Prostate gland (tissue), 2 donors: ENCODE data around the gene ENDOV. TPM values are rescaled to one million over a fixed set of nuclear protein-coding genes. Genes with fewer than 3 reads are reported as not detected.

Source experiments
- DNase-seq: peaks from one replicate; pipeline ENCODE4 v3.0.0-alpha.2; 2019; ENCODE audit warnings: low spot score
- H3K27ac ChIP-seq, 2 donors: fragments of 200-600 bp; sonication (generic); 2 replicates each; pipeline ENCODE4 v1.5.1; 2017 to 2019
- H3K27me3 ChIP-seq: fragments of 200-600 bp; sonication (generic); replicated peaks from 2 replicates; pipeline ENCODE4 v1.5.1; 2019; ENCODE audit not compliant: insufficient read depth
- H3K36me3 ChIP-seq, 2 donors: fragments of 200-600 bp; sonication (generic); 1 replicate in 1 of 2; 2 replicates in 1 of 2; pipeline versions ENCODE4 v1.5.1 to v1.8.1; 2017 to 2019
- H3K4me1 ChIP-seq: fragments of 200-600 bp; sonication (generic); replicated peaks from 2 replicates; pipeline ENCODE4 v1.5.1; 2019
- H3K4me3 ChIP-seq, 2 donors: fragments of 200-600 bp; sonication (generic); 2 replicates each; pipeline ENCODE4 v1.5.1; 2017 to 2019
- H3K9me3 ChIP-seq: fragments of 200-600 bp; sonication (generic); 2 replicates; pipeline ENCODE4 v1.5.1; 2017
- CTCF ChIP-seq, 4 experiments: fragments of 200-600 bp in 2 of 4; fragments of 450-650 bp in 2 of 4; sonication (generic) in 2 of 4; IDR thresholded peaks; 1 replicate in 3 of 4; 2 replicates in 1 of 4; pipeline ENCODE4 v1.5.1; 2016 to 2019; ENCODE audit warnings: antibody characterized with exemption in 4 of 4, mild to moderate bottlenecking in 2 of 4, moderate library complexity in 2 of 4
- POLR2A ChIP-seq: fragments of 450-650 bp; IDR thresholded peaks from one replicate; pipeline ENCODE4 v1.6.1; 2016; ENCODE audit warnings: antibody characterized with exemption, mild to moderate bottlenecking
- POLR2AphosphoS5 ChIP-seq: sonication (generic); formaldehyde crosslinking; IDR thresholded peaks from one replicate; pipeline ENCODE4 v1.6.1; 2017; ENCODE audit warnings: antibody characterized with exemption
- WGBS: methylation state at CpG from one replicate; pipeline ENCODE4 v1.1.5; 2018; 5-methylcytosine and 5-hydroxymethylcytosine counted together
- intact Hi-C: fragments of 100-400 bp; cut with DNase I; formaldehyde crosslinking; loops from one replicate; pipeline ENCODE4 v1.14.2; 2022
- total RNA-seq, 2 donors: library from RNA; depleted of rRNA; stranded (reverse); fragments of >200 nt; gene quantifications; one replicate each; pipeline ENCODE4 v1.1.0, GENCODE V29; 2016

ENDOV gene
- total RNA-seq, 2 donors from 2014 or later, result 17.0 to 36.9 TPM

- no peaks in the 10 kb centered on the region for H3K27me3 ChIP-seq
- no peak overlapping the region for H3K27ac ChIP-seq
- TF ChIP-seq CTCF (IDR thresholded peaks at IDR 0.05), result no peak
- TF ChIP-seq POLR2AphosphoS5, result no peak
- TF ChIP-seq POLR2A, result no peak
- no peaks in the 10 kb centered on the region for H3K9me3 ChIP-seq
- no peak for DNase-seq
- H3K4me3 ChIP-seq, result no peak overlapping the region
- no peaks in the 10 kb centered on the region for H3K36me3 ChIP-seq
- intact Hi-C loops, result no loop called here
- WGBS, result 86% methylated on average over 11 of the region's 11 CpGs
- H3K4me1 ChIP-seq, result no peaks in the 10 kb centered on the region
Measured at GRCh38 chr17:80419255-80419654, 4.3 kb downstream of the ENDOV start.

- no peak overlapping the region for H3K4me3 ChIP-seq
- 75% methylated on average over 20 of the region's 20 CpGs for WGBS
- intact Hi-C loops, result no loop called here
- H3K9me3 ChIP-seq, result no peaks in the 10 kb centered on the region
- DNase-seq, result no peak
- H3K4me1 ChIP-seq, result no peaks in the 10 kb centered on the region
- H3K27me3 ChIP-seq, result no peaks in the 10 kb centered on the region
- no peak for TF ChIP-seq POLR2A
- TF ChIP-seq POLR2AphosphoS5, result no peak
- no peaks in the 10 kb centered on the region for H3K36me3 ChIP-seq
- no peak overlapping the region for H3K27ac ChIP-seq
Measured at GRCh38 chr17:80421381-80422090, 6.6 kb downstream of the ENDOV start.

GRCh38 chr17:80422276-80422675 lies 7.3 kb downstream of the ENDOV start:
- Histone ChIP-seq H3K27me3 (no peaks in the 10 kb centered on the region), H3K36me3 (no peaks in the 10 kb centered on the region), H3K9me3 (no peaks in the 10 kb centered on the region), H3K4me3 (no peak overlapping the region), H3K27ac (no peak overlapping the region), H3K4me1 (no peaks in the 10 kb centered on the region)
- DNase-seq, result no peak
- intact Hi-C loops, result no loop called here
- 81% methylated on average over 18 of the region's 18 CpGs for WGBS
- no peak for TF ChIP-seq POLR2A
- TF ChIP-seq CTCF (IDR thresholded peaks at IDR 0.05), result no peak
- TF ChIP-seq POLR2AphosphoS5, result no peak

- intact Hi-C loops, result no loop called here
- H3K4me1 ChIP-seq, result no peaks in the 10 kb centered on the region
- no peaks in the 10 kb centered on the region for H3K27me3 ChIP-seq
- H3K4me3 ChIP-seq, result no peak overlapping the region
- H3K9me3 ChIP-seq, result no peaks in the 10 kb centered on the region
- H3K27ac ChIP-seq, result no peak overlapping the region
- TF ChIP-seq POLR2A, result no peak
- TF ChIP-seq CTCF (IDR thresholded peaks at IDR 0.05), result no peak
- TF ChIP-seq POLR2AphosphoS5, result no peak
- no peaks in the 10 kb centered on the region for H3K36me3 ChIP-seq
- WGBS, result 67% methylated on average over 18 of the region's 20 CpGs
- no peak for DNase-seq
Measured at GRCh38 chr17:80422981-80423380, 8.0 kb downstream of the ENDOV start.

GRCh38 chr17:80423536-80424225 lies 8.7 kb downstream of the ENDOV start:
- no peak for TF ChIP-seq POLR2AphosphoS5
- TF ChIP-seq POLR2A, result no peak
- no peak for TF ChIP-seq CTCF (IDR thresholded peaks at IDR 0.05)
- no peaks in the 10 kb centered on the region for H3K36me3 ChIP-seq
- intact Hi-C loops, result no loop called here
- no peaks in the 10 kb centered on the region for H3K27me3 ChIP-seq
- no peaks in the 10 kb centered on the region for H3K4me1 ChIP-seq
- no peak overlapping the region for H3K4me3 ChIP-seq
- no peaks in the 10 kb centered on the region for H3K9me3 ChIP-seq
- no peak overlapping the region for H3K27ac ChIP-seq
- WGBS, result 55% methylated on average over 13 of the region's 13 CpGs
- DNase-seq, result no peak
